ENCODE measurements around the gene CD81.

DNA sequence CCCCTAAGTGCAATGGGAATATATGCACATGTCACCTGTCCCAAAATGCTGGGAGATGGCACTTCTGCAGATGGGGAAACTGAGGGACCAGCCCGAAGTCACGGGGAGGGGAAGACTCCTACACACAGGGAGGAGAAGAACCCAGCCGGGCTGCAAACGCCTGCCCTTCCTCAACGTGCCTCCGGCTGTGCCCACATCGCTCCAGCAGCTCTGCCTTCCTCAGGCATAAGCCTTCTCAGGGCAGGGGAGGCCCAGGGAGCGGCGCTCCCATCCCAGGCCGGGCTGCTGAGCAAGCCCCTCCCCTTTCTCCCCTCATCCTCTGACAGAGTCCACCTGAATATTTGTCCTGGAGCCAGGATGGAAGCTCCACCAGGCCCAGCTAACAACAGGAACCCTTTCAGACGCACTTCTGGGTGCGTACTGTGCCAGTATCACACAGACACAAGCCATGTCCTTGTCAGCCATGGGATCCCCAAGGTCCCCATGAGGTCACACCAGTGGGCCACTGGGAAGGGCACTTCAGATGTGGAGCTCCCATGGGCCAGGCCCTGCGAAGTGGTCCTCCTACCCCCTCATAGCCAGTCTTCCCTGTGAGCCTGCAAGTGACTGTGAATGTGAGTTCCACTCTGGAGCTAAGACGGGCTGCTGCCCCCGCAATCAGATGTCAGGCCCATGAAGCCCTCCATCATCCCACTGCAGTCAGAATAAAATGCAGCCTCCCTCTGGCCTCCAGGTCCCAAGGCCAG is 2.5 kb upstream of the CD81 start:
- TF ChIP-seq ZSCAN29 (IDR thresholded peaks at IDR 0.05) = no peak
- TF ChIP-seq, protein P1, sequence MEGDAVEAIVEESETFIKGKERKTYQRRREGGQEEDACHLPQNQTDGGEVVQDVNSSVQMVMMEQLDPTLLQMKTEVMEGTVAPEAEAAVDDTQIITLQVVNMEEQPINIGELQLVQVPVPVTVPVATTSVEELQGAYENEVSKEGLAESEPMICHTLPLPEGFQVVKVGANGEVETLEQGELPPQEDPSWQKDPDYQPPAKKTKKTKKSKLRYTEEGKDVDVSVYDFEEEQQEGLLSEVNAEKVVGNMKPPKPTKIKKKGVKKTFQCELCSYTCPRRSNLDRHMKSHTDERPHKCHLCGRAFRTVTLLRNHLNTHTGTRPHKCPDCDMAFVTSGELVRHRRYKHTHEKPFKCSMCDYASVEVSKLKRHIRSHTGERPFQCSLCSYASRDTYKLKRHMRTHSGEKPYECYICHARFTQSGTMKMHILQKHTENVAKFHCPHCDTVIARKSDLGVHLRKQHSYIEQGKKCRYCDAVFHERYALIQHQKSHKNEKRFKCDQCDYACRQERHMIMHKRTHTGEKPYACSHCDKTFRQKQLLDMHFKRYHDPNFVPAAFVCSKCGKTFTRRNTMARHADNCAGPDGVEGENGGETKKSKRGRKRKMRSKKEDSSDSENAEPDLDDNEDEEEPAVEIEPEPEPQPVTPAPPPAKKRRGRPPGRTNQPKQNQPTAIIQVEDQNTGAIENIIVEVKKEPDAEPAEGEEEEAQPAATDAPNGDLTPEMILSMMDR (IDR thresholded peaks at IDR 0.05 in 2 of 3, conservative IDR thresholded peaks at IDR 0.05 in 1 of 3; ENCODE audit: control insufficient read depth in 2 of 3, extremely low read depth in 1 of 3, insufficient read depth in 1 of 3, low read depth in 3 of 3, low read length in 3 of 3) = no peak
- TF ChIP-seq, protein P2, sequence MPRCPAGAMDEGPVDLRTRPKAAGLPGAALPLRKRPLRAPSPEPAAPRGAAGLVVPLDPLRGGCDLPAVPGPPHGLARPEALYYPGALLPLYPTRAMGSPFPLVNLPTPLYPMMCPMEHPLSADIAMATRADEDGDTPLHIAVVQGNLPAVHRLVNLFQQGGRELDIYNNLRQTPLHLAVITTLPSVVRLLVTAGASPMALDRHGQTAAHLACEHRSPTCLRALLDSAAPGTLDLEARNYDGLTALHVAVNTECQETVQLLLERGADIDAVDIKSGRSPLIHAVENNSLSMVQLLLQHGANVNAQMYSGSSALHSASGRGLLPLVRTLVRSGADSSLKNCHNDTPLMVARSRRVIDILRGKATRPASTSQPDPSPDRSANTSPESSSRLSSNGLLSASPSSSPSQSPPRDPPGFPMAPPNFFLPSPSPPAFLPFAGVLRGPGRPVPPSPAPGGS (IDR thresholded peaks at IDR 0.05; ENCODE audit: borderline replicate concordance, insufficient read depth, low read depth, low read length, poor library complexity, severe bottlenecking) = no peak
- TF ChIP-seq EZH2 (IDR thresholded peaks at IDR 0.05; ENCODE audit: borderline replicate concordance, control insufficient read depth, low read depth, low read length) = no peak

All from GM12878 (cell line).